ENCODE measurements around the gene CEP295NL.
A peak's percentile ranks its signal among the peaks of the same experiment; 100 is the strongest.
"Not testable (repeated sequence)": the region's sequence is repeated elsewhere in the genome, so short reads cannot be mapped to it uniquely, and the experiment has no call there.

The CEP295NL gene

GRCh38 chr17:78893684-78894083 lies 9.3 kb downstream of the CEP295NL start:
- Mint-ChIP-seq H3K4me1 (peaks cover 71% of the 10 kb centered on the region), H3K27me3 (ENCODE audit: low read depth, poor library complexity) (peaks cover 3% of the 10 kb centered on the region), H3K27ac (no peak overlapping the region)

DNA sequence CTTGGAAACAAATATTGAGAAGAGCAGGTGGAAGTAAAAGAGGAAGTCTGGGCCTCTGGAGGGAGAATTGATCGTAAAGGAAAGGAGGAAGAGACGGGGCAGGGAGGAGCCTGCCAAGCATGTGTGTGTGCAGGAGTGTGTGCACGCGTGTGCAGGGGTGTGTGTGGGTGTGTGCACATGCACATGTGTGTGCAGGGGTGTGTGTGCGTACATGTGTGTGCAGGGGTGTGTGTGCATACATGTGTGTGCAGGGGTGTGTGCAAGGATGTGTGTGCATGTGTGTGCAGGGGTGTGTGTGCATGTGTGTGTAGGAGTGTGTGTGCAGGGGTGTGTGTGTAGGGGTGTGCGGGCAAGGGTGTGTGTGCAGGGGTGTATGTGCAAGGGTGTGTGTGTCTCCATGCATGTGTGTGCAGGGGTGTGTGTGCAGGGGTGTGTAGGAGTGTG lies 10.0 kb downstream of the CEP295NL start:
- DNase-seq = no peak
- Mint-ChIP-seq H3K4me3 (no peak overlapping the region), H3K4me1 (peaks cover 66% of the 10 kb centered on the region), H3K27ac (no peak overlapping the region), H3K36me3 (ENCODE audit: low read depth) (peaks cover 4% of the 10 kb centered on the region), H3K9me3 (no peaks in the 10 kb centered on the region), H3K27me3 (ENCODE audit: low read depth, poor library complexity) (peaks cover 3% of the 10 kb centered on the region)
- no peak for TF ChIP-seq CTCF (IDR thresholded peaks at IDR 0.05)

More at GRCh38 chr17:78893684-78894083, 9.3 kb downstream of the CEP295NL start:
- H3K4me3 Mint-ChIP-seq = no peak overlapping the region
- no peaks in the 10 kb centered on the region for H3K9me3 Mint-ChIP-seq
- TF ChIP-seq CTCF (IDR thresholded peaks at IDR 0.05) = no peak
- peaks cover 2% of the 10 kb centered on the region for H3K36me3 Mint-ChIP-seq (ENCODE audit: low read depth)
- no peak for DNase-seq

DNA sequence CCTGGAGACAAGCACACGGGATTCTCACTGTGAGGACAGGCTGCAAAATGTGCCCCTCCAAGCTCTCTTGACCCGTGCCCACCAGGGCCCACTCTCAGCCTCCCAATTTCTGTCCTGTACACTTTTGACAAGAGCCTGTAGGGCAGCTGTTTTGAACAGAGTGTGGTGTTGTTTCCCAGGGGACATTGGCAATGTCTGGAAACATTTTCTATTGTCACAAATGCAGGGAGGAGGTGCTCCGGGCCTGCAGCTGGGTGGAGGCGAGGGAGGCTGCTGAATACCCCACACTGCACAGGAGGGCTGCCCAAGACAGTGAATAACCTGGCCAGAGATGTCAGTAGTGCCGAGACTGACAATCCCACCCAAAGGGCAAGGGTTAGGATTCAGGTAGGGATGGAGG lies 10.5 kb downstream of the CEP295NL start:
- peaks cover 3% of the 10 kb centered on the region for H3K27me3 Mint-ChIP-seq (ENCODE audit: low read depth, poor library complexity)
- peaks cover 61% of the 10 kb centered on the region for H3K4me1 Mint-ChIP-seq
- H3K4me3 Mint-ChIP-seq = no peak overlapping the region
- H3K27ac Mint-ChIP-seq = no peak overlapping the region
- H3K36me3 Mint-ChIP-seq (ENCODE audit: low read depth) = peaks cover 8% of the 10 kb centered on the region
- H3K9me3 Mint-ChIP-seq = no peaks in the 10 kb centered on the region
- no peak for DNase-seq
- no peak for TF ChIP-seq CTCF (IDR thresholded peaks at IDR 0.05)

DNA sequence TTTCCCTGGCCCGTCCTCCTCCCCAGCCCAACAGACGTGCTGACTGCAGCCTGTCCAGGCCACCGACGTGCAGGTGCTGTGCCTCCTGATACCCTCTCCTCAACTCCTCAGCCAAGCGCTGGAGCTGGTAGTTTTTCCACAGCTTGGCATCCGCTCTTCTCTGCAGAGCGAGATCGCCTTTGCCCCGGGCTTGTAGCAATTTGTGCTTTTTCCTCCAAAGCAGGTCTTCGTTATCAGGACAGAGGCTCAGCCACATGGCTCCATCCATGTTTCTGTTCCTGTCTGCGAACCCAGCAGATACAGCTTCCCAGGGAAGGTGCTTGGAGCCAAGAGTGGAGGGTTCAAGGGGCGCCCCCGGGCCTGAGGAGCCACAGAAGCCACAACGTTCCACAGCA lies 10.9 kb downstream of the CEP295NL start:
- H3K27ac Mint-ChIP-seq = peak overlapping the region; percentile 88
- no peak for DNase-seq
- peaks cover 58% of the 10 kb centered on the region for H3K4me1 Mint-ChIP-seq
- H3K4me3 Mint-ChIP-seq = peak overlapping the region; percentile 30
- H3K27me3 Mint-ChIP-seq (ENCODE audit: low read depth, poor library complexity) = peaks cover 3% of the 10 kb centered on the region
- no peaks in the 10 kb centered on the region for H3K9me3 Mint-ChIP-seq
- no peak for TF ChIP-seq CTCF (IDR thresholded peaks at IDR 0.05)
- H3K36me3 Mint-ChIP-seq (ENCODE audit: low read depth) = peaks cover 8% of the 10 kb centered on the region

DNA sequence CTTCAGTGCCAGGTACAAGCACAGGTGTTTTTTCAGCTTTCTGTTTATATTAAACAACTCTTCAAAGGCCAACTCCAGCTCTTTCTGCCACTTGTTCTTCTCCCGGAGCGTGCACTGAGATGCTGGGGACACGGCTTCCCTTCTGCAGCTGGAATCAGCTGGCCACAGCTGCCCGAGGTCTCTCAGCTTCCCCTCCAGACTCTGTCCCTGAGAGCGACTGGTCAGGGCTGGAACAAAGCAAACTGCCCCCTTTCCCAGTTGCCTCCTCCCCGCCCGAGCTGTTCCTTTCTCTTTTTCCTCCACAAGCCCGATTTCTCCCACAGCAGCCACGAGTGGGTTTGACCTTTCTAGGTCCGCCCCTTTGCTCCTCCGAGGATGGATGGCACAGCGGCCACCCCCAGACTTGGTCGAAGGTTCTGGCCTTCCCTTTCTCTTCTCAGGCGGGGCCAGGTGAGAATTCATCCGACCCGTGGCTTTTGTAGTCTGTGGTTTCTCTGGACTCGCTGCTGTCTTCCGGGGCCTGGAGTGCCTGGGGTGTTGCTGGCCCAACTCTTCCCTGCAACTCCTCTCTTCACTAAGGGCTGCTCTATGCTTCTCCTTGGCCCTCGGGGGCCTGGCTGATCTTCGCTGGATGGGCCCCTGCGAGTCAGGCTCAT lies 11.5 kb downstream of the CEP295NL start:
- no peak for DNase-seq
- Mint-ChIP-seq H3K27me3 (ENCODE audit: low read depth, poor library complexity) (peaks cover 3% of the 10 kb centered on the region), H3K9me3 (no peaks in the 10 kb centered on the region), H3K4me3 (peak overlapping the region; percentile 30), H3K4me1 (peaks cover 63% of the 10 kb centered on the region), H3K36me3 (ENCODE audit: low read depth) (peaks cover 8% of the 10 kb centered on the region), H3K27ac (peak overlapping the region; percentile 88)
- TF ChIP-seq CTCF (IDR thresholded peaks at IDR 0.05) = no peak

GRCh38 chr17:78890498-78890897 lies 12.5 kb downstream of the CEP295NL start:
- Mint-ChIP-seq H3K36me3 (ENCODE audit: low read depth) (peaks cover 8% of the 10 kb centered on the region), H3K27me3 (ENCODE audit: low read depth, poor library complexity) (peaks cover 3% of the 10 kb centered on the region), H3K27ac (no peak overlapping the region), H3K4me1 (peaks cover 63% of the 10 kb centered on the region), H3K4me3 (no peak overlapping the region), H3K9me3 (no peaks in the 10 kb centered on the region)
- no peak for TF ChIP-seq CTCF (IDR thresholded peaks at IDR 0.05)
- DNase-seq = no peak

DNA sequence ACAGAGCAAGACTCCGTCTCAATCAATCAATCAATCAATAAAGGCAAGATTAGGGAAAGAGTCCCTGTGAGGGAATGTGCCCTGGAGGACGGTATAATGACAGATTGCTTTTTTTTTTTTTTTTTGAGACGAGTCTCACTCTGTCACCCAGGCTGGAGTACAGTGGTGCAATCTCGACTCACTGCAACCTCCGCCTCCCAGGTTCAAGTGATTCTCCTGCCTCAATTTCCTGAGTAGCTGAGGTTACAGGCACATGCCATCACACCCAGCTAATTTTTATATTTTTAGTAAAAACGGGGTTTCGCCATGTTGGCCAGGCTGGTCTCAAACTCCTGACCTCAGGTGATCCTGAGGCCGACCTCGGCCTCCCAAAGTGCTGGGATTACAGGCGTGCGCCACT lies 12.9 kb downstream of the CEP295NL start:
- H3K27ac Mint-ChIP-seq, H3K4me3 Mint-ChIP-seq, H3K9me3 Mint-ChIP-seq: not testable (repeated sequence)

More for the DNA sequence above, 12.9 kb downstream of the CEP295NL start:
- H3K27me3 Mint-ChIP-seq (ENCODE audit: low read depth, poor library complexity); H3K36me3 Mint-ChIP-seq (ENCODE audit: low read depth); DNase-seq: not testable (repeated sequence)
- peaks cover 60% of the 10 kb centered on the region for H3K4me1 Mint-ChIP-seq

Measured in nephron progenitor cell (in vitro differentiated cells).